ENCODE measurements around the gene OTOG.

GRCh38 chr11:17633279-17633986 is 86.4 kb downstream of the OTOG start:
- no peak for TF ChIP-seq CTCF (IDR thresholded peaks at IDR 0.05; ENCODE audit: insufficient read depth, low read length, poor library complexity, severe bottlenecking)
- TF ChIP-seq EZH2phosphoT487 (conservative IDR thresholded peaks at IDR 0.05; ENCODE audit: low read length): no peak

Measured in SU-DHL-6 (cell line).